ENCODE results near the gene CNPY3. TPM values are rescaled to one million over a fixed set of nuclear protein-coding genes. Genes with fewer than 3 reads are reported as not detected.
A peak's percentile ranks its signal among the peaks of the same experiment; 100 is the strongest.

CNPY3 gene
- polyA plus RNA-seq, 1 donor from 2014 or later, result 26.4 TPM

GRCh38 chr6:42898891-42899361 is 30.4 kb upstream of the CNPY3 start:
- H2AFZ ChIP-seq (ENCODE audit: low read depth, low read length), result no peak overlapping the region

DNA sequence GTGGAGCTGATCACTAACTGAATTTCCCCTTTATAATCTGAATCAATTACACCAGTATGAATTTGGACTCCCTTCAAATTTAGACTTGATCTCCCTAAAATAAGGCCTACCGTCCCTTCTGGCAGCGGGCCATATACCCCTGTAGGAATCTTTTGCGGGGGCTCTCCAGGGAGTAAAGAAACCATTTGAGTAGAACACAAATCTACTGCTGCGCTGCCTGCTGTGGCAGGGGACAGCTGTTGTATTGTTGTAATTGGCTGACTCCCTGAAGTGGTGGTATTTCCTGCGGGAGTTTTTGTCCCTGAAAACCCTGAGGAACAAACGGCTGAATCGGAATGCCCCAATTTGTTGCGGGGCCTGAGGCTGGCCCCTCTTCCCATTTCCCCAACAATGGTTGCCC is 29.4 kb upstream of the CNPY3 start:
- no peaks in the 10 kb centered on the region for H3K9me3 ChIP-seq (ENCODE audit: low read length)
- no peak overlapping the region for H3K9ac ChIP-seq (ENCODE audit: low read length)
- H3K27me3 ChIP-seq (ENCODE audit: insufficient read depth, low read depth, low read length), result no peaks in the 10 kb centered on the region
- no peaks in the 10 kb centered on the region for H3K9me2 ChIP-seq (ENCODE audit: insufficient read depth, low read length)
- H3K79me2 ChIP-seq (replicated peaks; ENCODE audit: insufficient read depth, low read length), result no peaks in the 10 kb centered on the region
- no peak overlapping the region for H3K4me2 ChIP-seq (ENCODE audit: low read length)
- H3K36me3 ChIP-seq (ENCODE audit: insufficient read depth, low read length), result no peaks in the 10 kb centered on the region
- H3K27ac ChIP-seq (ENCODE audit: low read length), result no peak overlapping the region
- no peaks in the 10 kb centered on the region for H3F3A ChIP-seq (ENCODE audit: insufficient read depth, low read length, poor library complexity, severe bottlenecking)
- H4K20me1 ChIP-seq (ENCODE audit: insufficient read depth), result no peaks in the 10 kb centered on the region
- no peak overlapping the region for H3K4me3 ChIP-seq (ENCODE audit: low read length)
- no peak overlapping the region for H2AFZ ChIP-seq (ENCODE audit: low read depth, low read length)
- TF ChIP-seq EP300 (conservative IDR thresholded peaks at IDR 0.05; ENCODE audit: poor library complexity, severe bottlenecking) (no peak), POLR2AphosphoS5 (IDR thresholded peaks at IDR 0.05) (no peak), TAF1 (IDR thresholded peaks at IDR 0.05; ENCODE audit: low read depth) (no peak), REST (IDR thresholded peaks at IDR 0.05; ENCODE audit: borderline replicate concordance) (no peak), SMC3 (conservative IDR thresholded peaks at IDR 0.05; ENCODE audit: poor library complexity) (no peak), RAD21 (conservative IDR thresholded peaks at IDR 0.05) (no peak), MXI1 (conservative IDR thresholded peaks at IDR 0.05; ENCODE audit: poor library complexity, severe bottlenecking) (no peak), EZH2 (IDR thresholded peaks at IDR 0.05; ENCODE audit: borderline replicate concordance, insufficient read depth, low read length, poor library complexity, severe bottlenecking) (no peak)

More at GRCh38 chr6:42898891-42899361, 30.4 kb upstream of the CNPY3 start:
- no peak overlapping the region for H3K27ac ChIP-seq (ENCODE audit: low read length)
- no peak overlapping the region for H3K4me2 ChIP-seq (ENCODE audit: low read length)
- no peak for TF ChIP-seq TAF1 (IDR thresholded peaks at IDR 0.05; ENCODE audit: low read depth)
- no peak for TF ChIP-seq REST (IDR thresholded peaks at IDR 0.05; ENCODE audit: borderline replicate concordance)
- TF ChIP-seq SMC3 (conservative IDR thresholded peaks at IDR 0.05; ENCODE audit: poor library complexity), result peak; percentile 83
- no peak for TF ChIP-seq EP300 (conservative IDR thresholded peaks at IDR 0.05; ENCODE audit: poor library complexity, severe bottlenecking)
- TF ChIP-seq MXI1 (conservative IDR thresholded peaks at IDR 0.05; ENCODE audit: poor library complexity, severe bottlenecking), result no peak
- TF ChIP-seq CTCF (IDR thresholded peaks at IDR 0.05; ENCODE audit: poor library complexity, severe bottlenecking), result peak; percentile 85
- no peak for TF ChIP-seq EZH2 (IDR thresholded peaks at IDR 0.05; ENCODE audit: borderline replicate concordance, insufficient read depth, low read length, poor library complexity, severe bottlenecking)
- TF ChIP-seq POLR2AphosphoS5 (IDR thresholded peaks at IDR 0.05), result no peak
- peak; percentile 75 for TF ChIP-seq RAD21 (conservative IDR thresholded peaks at IDR 0.05)
- no peaks in the 10 kb centered on the region for H3F3A ChIP-seq (ENCODE audit: insufficient read depth, low read length, poor library complexity, severe bottlenecking)
- H3K9ac ChIP-seq (ENCODE audit: low read length), result peak overlapping the region; percentile 31
- H3K9me2 ChIP-seq (ENCODE audit: insufficient read depth, low read length), result no peaks in the 10 kb centered on the region
- H4K20me1 ChIP-seq (ENCODE audit: insufficient read depth), result no peaks in the 10 kb centered on the region
- H3K4me3 ChIP-seq (ENCODE audit: low read length), result no peak overlapping the region
- H3K27me3 ChIP-seq (ENCODE audit: insufficient read depth, low read depth, low read length), result no peaks in the 10 kb centered on the region
- H3K79me2 ChIP-seq (replicated peaks; ENCODE audit: insufficient read depth, low read length), result no peaks in the 10 kb centered on the region
- H3K36me3 ChIP-seq (ENCODE audit: insufficient read depth, low read length), result no peaks in the 10 kb centered on the region
- H3K9me3 ChIP-seq (ENCODE audit: low read length), result no peaks in the 10 kb centered on the region
